A673 (cell line): ENCODE measurements around the gene RBBP9. TPM values are rescaled to one million over a fixed set of nuclear protein-coding genes. Genes with fewer than 3 reads are reported as not detected.

Experiments
- BruUV-seq: library from RNA; stranded (reverse); fragments of 400-500 nt; replicated peaks from 2 replicates; lab custom pipeline; 2021; lab: Mats Ljungman, UMichigan
- CTCF ChIA-PET: fragments of 300-600 bp; sonication (Branson Sonifier 250); formaldehyde crosslinking; loops from one replicate; lab custom pipeline; 2022; ENCODE audit warnings: antibody characterized with exemption; lab: Charles Lee
- POLR2A ChIA-PET: fragments of 300-600 bp; sonication (Branson Sonifier 250); formaldehyde crosslinking; loops from one replicate; lab custom pipeline; 2022; ENCODE audit warnings: antibody characterized with exemption; ENCODE audit not compliant: low non-redundant PET; lab: Charles Lee
- DNase-seq: peaks from one replicate; pipeline ENCODE4 v3.0.0-alpha.2; 2015; ENCODE audit warnings: low spot score
- H3K27ac ChIP-seq: fragments of 200-600 bp; sonication (generic); 2 replicates; pipeline ENCODE4 v1.5.1; 2016; ENCODE audit warnings: mixed run types, low read depth, mild to moderate bottlenecking, mixed read lengths, antibody characterized with exemption, low read length; ENCODE audit not compliant: poor library complexity, severe bottlenecking
- H3K27me3 ChIP-seq: fragments of 200-600 bp; sonication (generic); replicated peaks from 2 replicates; pipeline ENCODE4 v1.6.1; 2017; ENCODE audit warnings: mixed run types, low read depth, mild to moderate bottlenecking, mixed read lengths, antibody characterized with exemption, low read length; ENCODE audit not compliant: insufficient read depth, poor library complexity
- H3K36me3 ChIP-seq: fragments of 200-600 bp; sonication (generic); 2 replicates; pipeline ENCODE4 v1.6.1; 2016; ENCODE audit warnings: mixed run types, mild to moderate bottlenecking, mixed read lengths, antibody characterized with exemption, low read length; ENCODE audit not compliant: insufficient read depth, poor library complexity, severe bottlenecking
- H3K4me1 ChIP-seq: fragments of 200-600 bp; sonication (generic); 2 replicates; pipeline ENCODE4 v1.6.1; 2017; ENCODE audit warnings: mixed run types, mild to moderate bottlenecking, mixed read lengths, antibody characterized with exemption, low read length; ENCODE audit not compliant: insufficient read depth, poor library complexity, severe bottlenecking
- H3K4me3 ChIP-seq: fragments of 200-600 bp; sonication (generic); 2 replicates; pipeline ENCODE4 v1.5.1; 2016; ENCODE audit warnings: low read depth, mixed run types, mild to moderate bottlenecking, mixed read lengths, low read length; ENCODE audit not compliant: poor library complexity, severe bottlenecking
- H3K9me3 ChIP-seq: fragments of 200-600 bp; sonication (generic); 2 replicates; pipeline ENCODE4 v1.6.1; 2016; ENCODE audit warnings: mixed run types, low read depth, mild to moderate bottlenecking, mixed read lengths, antibody characterized with exemption, low read length; ENCODE audit not compliant: poor library complexity, severe bottlenecking
- CTCF ChIP-seq: fragments of 300-800, 200-600 bp; sonication (generic); conservative IDR thresholded peaks from 2 replicates; pipeline ENCODE4 v1.5.1; 2017; ENCODE audit warnings: low read depth, mild to moderate bottlenecking, antibody characterized with exemption, low read length, moderate library complexity, mixed read lengths
- EZH2 ChIP-seq: fragments of 200-600 bp; sonication (generic); IDR thresholded peaks from 2 replicates; pipeline ENCODE4 v1.6.1; 2017; ENCODE audit warnings: borderline replicate concordance, low read depth, mild to moderate bottlenecking, mixed read lengths, antibody characterized with exemption, low read length; ENCODE audit not compliant: poor library complexity, severe bottlenecking
- intact Hi-C: fragments of 100-400 bp; cut with micrococcal nuclease; formaldehyde crosslinking; loops from one replicate; pipeline ENCODE4 v1.10.0; 2022; ENCODE audit not compliant: unreplicated experiment
- total RNA-seq: library from RNA; stranded (reverse); gene quantifications from 2 replicates; pipeline ENCODE4 v1.2.3, GENCODE V29; 2021

The RBBP9 gene
- total RNA-seq, 1 experiment from 2014 or later: 20.1 TPM

- ChIA-PET CTCF (no interaction called here), POLR2A (no interaction called here)
- H3K4me1 ChIP-seq: no peaks in the 10 kb centered on the region
- no TSS peak for BruUV-seq
- H3K4me3 ChIP-seq: no peak overlapping the region
- no peak for TF ChIP-seq CTCF
- TF ChIP-seq EZH2: no peak
- no peak overlapping the region for H3K27ac ChIP-seq
- intact Hi-C loops: no loop called here
- no peaks in the 10 kb centered on the region for H3K9me3 ChIP-seq
- no peaks in the 10 kb centered on the region for H3K36me3 ChIP-seq
- DNase-seq: no peak
- H3K27me3 ChIP-seq: no peaks in the 10 kb centered on the region
These were observed 40.4 kb downstream of the RBBP9 start for GRCh38 chr20:18456600-18456999.

- POLR2A ChIA-PET: no interaction called here
These were observed 53.1 kb downstream of the RBBP9 start for GRCh38 chr20:18443886-18444285.

GRCh38 chr20:18440403-18440802, 56.6 kb downstream of the RBBP9 start:
- Histone ChIP-seq H3K9me3 (no peaks in the 10 kb centered on the region), H3K27me3 (no peaks in the 10 kb centered on the region), H3K4me1 (no peaks in the 10 kb centered on the region), H3K4me3 (no peak overlapping the region), H3K27ac (no peak overlapping the region), H3K36me3 (no peaks in the 10 kb centered on the region)
- ChIA-PET CTCF (no interaction called here), POLR2A (no interaction called here)
- no peak for DNase-seq
- no TSS peak for BruUV-seq
- TF ChIP-seq CTCF (no peak), EZH2 (no peak)
- intact Hi-C loops: no loop called here

More at GRCh38 chr20:18443886-18444285, 53.1 kb downstream of the RBBP9 start:
- no peaks in the 10 kb centered on the region for H3K27me3 ChIP-seq
- no TSS peak for BruUV-seq
- no peak overlapping the region for H3K27ac ChIP-seq
- TF ChIP-seq CTCF (no peak), EZH2 (no peak)
- H3K9me3 ChIP-seq: no peaks in the 10 kb centered on the region
- no peak overlapping the region for H3K4me3 ChIP-seq
- peak; percentile 59 for DNase-seq
- no peaks in the 10 kb centered on the region for H3K4me1 ChIP-seq
- no peaks in the 10 kb centered on the region for H3K36me3 ChIP-seq
- intact Hi-C loops: no loop called here
- CTCF ChIA-PET: no interaction called here
